ENCODE measurements around the gene TBC1D2B.
"Not testable (repeated sequence)": the region's sequence is repeated elsewhere in the genome, so short reads cannot be mapped to it uniquely, and the experiment has no call there.

Gene TBC1D2B

GRCh38 chr15:77995537-77995918, 82.0 kb downstream of the TBC1D2B start:
- not testable (repeated sequence) for H3K9ac ChIP-seq (ENCODE audit: low read depth, low read length); H3K27ac ChIP-seq (ENCODE audit: low read length); H3K4me1 ChIP-seq (ENCODE audit: insufficient read depth, low read length); H3K36me3 ChIP-seq (ENCODE audit: insufficient read depth, low read depth, low read length); H3K27me3 ChIP-seq (ENCODE audit: insufficient read depth, low read length); H3K4me3 ChIP-seq (ENCODE audit: low read length); H3K9me3 ChIP-seq (ENCODE audit: insufficient read depth, low read depth, low read length)

GRCh38 chr15:77994893-77995536, 82.5 kb downstream of the TBC1D2B start:
- not testable (repeated sequence) for H3K4me3 ChIP-seq (ENCODE audit: low read length); H3K9ac ChIP-seq (ENCODE audit: low read depth, low read length); H3K27me3 ChIP-seq (ENCODE audit: insufficient read depth, low read length); H3K27ac ChIP-seq (ENCODE audit: low read length); H3K9me3 ChIP-seq (ENCODE audit: insufficient read depth, low read depth, low read length); H3K36me3 ChIP-seq (ENCODE audit: insufficient read depth, low read depth, low read length); H3K4me1 ChIP-seq (ENCODE audit: insufficient read depth, low read length)

GRCh38 chr15:77993970-77994693, 83.4 kb downstream of the TBC1D2B start:
- H3K27ac ChIP-seq (ENCODE audit: low read length) = not testable (repeated sequence)

GRCh38 chr15:77993374-77993911, 84.1 kb downstream of the TBC1D2B start:
- Histone ChIP-seq H3K27me3 (ENCODE audit: insufficient read depth, low read length) (no peaks in the 10 kb centered on the region), H3K27ac (ENCODE audit: low read length) (no peak overlapping the region), H3K9me3 (ENCODE audit: insufficient read depth, low read depth, low read length) (no peaks in the 10 kb centered on the region), H3K36me3 (ENCODE audit: insufficient read depth, low read depth, low read length) (no peaks in the 10 kb centered on the region), H3K4me3 (ENCODE audit: low read length) (no peak overlapping the region), H3K9ac (ENCODE audit: low read depth, low read length) (no peak overlapping the region), H3K4me1 (ENCODE audit: insufficient read depth, low read length) (no peaks in the 10 kb centered on the region)

More at GRCh38 chr15:77993970-77994693, 83.4 kb downstream of the TBC1D2B start:
- H3K9me3 ChIP-seq (ENCODE audit: insufficient read depth, low read depth, low read length); H3K36me3 ChIP-seq (ENCODE audit: insufficient read depth, low read depth, low read length); H3K27me3 ChIP-seq (ENCODE audit: insufficient read depth, low read length); H3K4me1 ChIP-seq (ENCODE audit: insufficient read depth, low read length); H3K9ac ChIP-seq (ENCODE audit: low read depth, low read length); H3K4me3 ChIP-seq (ENCODE audit: low read length): not testable (repeated sequence)

GRCh38 chr15:77992356-77993222, 84.9 kb downstream of the TBC1D2B start:
- Histone ChIP-seq H3K36me3 (ENCODE audit: insufficient read depth, low read depth, low read length) (no peaks in the 10 kb centered on the region), H3K4me3 (ENCODE audit: low read length) (no peak overlapping the region), H3K27me3 (ENCODE audit: insufficient read depth, low read length) (no peaks in the 10 kb centered on the region), H3K9ac (ENCODE audit: low read depth, low read length) (no peak overlapping the region), H3K9me3 (ENCODE audit: insufficient read depth, low read depth, low read length) (no peaks in the 10 kb centered on the region), H3K4me1 (ENCODE audit: insufficient read depth, low read length) (no peaks in the 10 kb centered on the region), H3K27ac (ENCODE audit: low read length) (no peak overlapping the region)

- not testable (repeated sequence) for H3K4me1 ChIP-seq (ENCODE audit: insufficient read depth, low read length); H3K9ac ChIP-seq (ENCODE audit: low read depth, low read length); H3K4me3 ChIP-seq (ENCODE audit: low read length); H3K9me3 ChIP-seq (ENCODE audit: insufficient read depth, low read depth, low read length); H3K36me3 ChIP-seq (ENCODE audit: insufficient read depth, low read depth, low read length); H3K27ac ChIP-seq (ENCODE audit: low read length); H3K27me3 ChIP-seq (ENCODE audit: insufficient read depth, low read length)
Observed at GRCh38 chr15:77991658-77992201, 85.8 kb downstream of the TBC1D2B start.

- Histone ChIP-seq H3K4me3 (ENCODE audit: low read length) (no peak overlapping the region), H3K4me1 (ENCODE audit: insufficient read depth, low read length) (no peaks in the 10 kb centered on the region), H3K27me3 (ENCODE audit: insufficient read depth, low read length) (no peaks in the 10 kb centered on the region), H3K9ac (ENCODE audit: low read depth, low read length) (no peak overlapping the region), H3K27ac (ENCODE audit: low read length) (no peak overlapping the region), H3K9me3 (ENCODE audit: insufficient read depth, low read depth, low read length) (no peaks in the 10 kb centered on the region), H3K36me3 (ENCODE audit: insufficient read depth, low read depth, low read length) (no peaks in the 10 kb centered on the region)
Observed at GRCh38 chr15:77991029-77991406, 86.5 kb downstream of the TBC1D2B start.

- H3K4me1 ChIP-seq (ENCODE audit: insufficient read depth, low read length) = no peaks in the 10 kb centered on the region
- no peaks in the 10 kb centered on the region for H3K36me3 ChIP-seq (ENCODE audit: insufficient read depth, low read depth, low read length)
- no peak overlapping the region for H3K9ac ChIP-seq (ENCODE audit: low read depth, low read length)
- no peak overlapping the region for H3K4me3 ChIP-seq (ENCODE audit: low read length)
- no peaks in the 10 kb centered on the region for H3K9me3 ChIP-seq (ENCODE audit: insufficient read depth, low read depth, low read length)
- H3K27me3 ChIP-seq (ENCODE audit: insufficient read depth, low read length) = no peaks in the 10 kb centered on the region
- H3K27ac ChIP-seq (ENCODE audit: low read length) = no peak overlapping the region
Observed at GRCh38 chr15:77989296-77990143, 88.0 kb downstream of the TBC1D2B start.

GRCh38 chr15:77988347-77989295, 88.9 kb downstream of the TBC1D2B start:
- H3K4me1 ChIP-seq (ENCODE audit: insufficient read depth, low read length) = no peaks in the 10 kb centered on the region
- H3K36me3 ChIP-seq (ENCODE audit: insufficient read depth, low read depth, low read length) = no peaks in the 10 kb centered on the region
- H3K9me3 ChIP-seq (ENCODE audit: insufficient read depth, low read depth, low read length) = no peaks in the 10 kb centered on the region
- no peak overlapping the region for H3K27ac ChIP-seq (ENCODE audit: low read length)
- no peaks in the 10 kb centered on the region for H3K27me3 ChIP-seq (ENCODE audit: insufficient read depth, low read length)
- H3K9ac ChIP-seq (ENCODE audit: low read depth, low read length) = no peak overlapping the region
- H3K4me3 ChIP-seq (ENCODE audit: low read length) = no peak overlapping the region

GRCh38 chr15:77987765-77988136, 89.8 kb downstream of the TBC1D2B start:
- H3K9me3 ChIP-seq (ENCODE audit: insufficient read depth, low read depth, low read length) = not testable (repeated sequence)

More at GRCh38 chr15:77987765-77988136, 89.8 kb downstream of the TBC1D2B start:
- H3K36me3 ChIP-seq (ENCODE audit: insufficient read depth, low read depth, low read length); H3K27ac ChIP-seq (ENCODE audit: low read length); H3K4me1 ChIP-seq (ENCODE audit: insufficient read depth, low read length); H3K4me3 ChIP-seq (ENCODE audit: low read length); H3K9ac ChIP-seq (ENCODE audit: low read depth, low read length); H3K27me3 ChIP-seq (ENCODE audit: insufficient read depth, low read length): not testable (repeated sequence)
